ENCODE measurements around the gene GMPR2. TPM values are rescaled to one million over a fixed set of nuclear protein-coding genes. Genes with fewer than 3 reads are reported as not detected.

The GMPR2 gene
- polyA plus RNA-seq, 3 donors: 105 to 133 (median 125) TPM

DNA sequence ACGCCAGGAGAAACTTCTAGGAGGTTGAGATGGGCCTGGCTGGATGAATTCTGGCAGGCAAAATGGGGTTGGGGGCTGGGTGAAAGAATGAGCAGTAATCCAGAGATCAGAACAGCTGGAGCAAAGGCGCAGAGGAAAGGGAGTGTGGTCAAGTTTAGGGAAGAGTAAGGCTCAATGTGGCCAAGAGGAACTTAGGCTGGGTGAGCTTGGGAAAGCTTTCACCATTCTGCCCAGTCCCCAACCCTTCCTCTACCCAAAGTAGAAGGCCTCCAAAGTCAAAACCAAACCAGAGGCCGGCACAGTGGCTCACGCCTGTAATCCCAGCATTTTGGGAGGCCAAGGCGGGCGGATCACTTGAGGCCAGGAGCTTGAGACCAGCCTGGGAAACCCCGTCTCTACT, 48.9 kb downstream of the GMPR2 start:
- DNase-seq (ENCODE audit: low read depth in 3 of 3, low spot score in 2 of 3): no peak

DNA sequence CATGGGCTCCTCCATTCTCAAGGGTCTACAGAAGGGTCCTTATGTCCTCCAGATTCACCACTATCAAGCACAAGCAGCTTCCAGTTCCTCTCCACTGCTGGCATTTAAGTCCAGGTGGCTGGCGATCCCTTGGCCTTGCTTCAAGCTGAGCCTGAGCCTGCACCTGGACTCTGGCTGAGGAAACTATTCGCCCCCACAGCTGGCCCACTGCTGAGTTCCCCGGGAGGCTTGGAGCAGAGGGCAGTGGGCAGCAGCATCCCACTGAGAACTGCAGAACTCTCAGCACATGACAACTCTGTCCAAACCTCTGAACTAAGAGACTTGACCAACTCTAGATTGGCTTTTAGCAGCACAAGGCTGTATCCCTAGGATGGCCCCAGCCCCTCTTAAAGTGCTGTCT, 50.0 kb downstream of the GMPR2 start:
- no peak for DNase-seq (ENCODE audit: low read depth in 3 of 3, low spot score in 2 of 3)

DNA sequence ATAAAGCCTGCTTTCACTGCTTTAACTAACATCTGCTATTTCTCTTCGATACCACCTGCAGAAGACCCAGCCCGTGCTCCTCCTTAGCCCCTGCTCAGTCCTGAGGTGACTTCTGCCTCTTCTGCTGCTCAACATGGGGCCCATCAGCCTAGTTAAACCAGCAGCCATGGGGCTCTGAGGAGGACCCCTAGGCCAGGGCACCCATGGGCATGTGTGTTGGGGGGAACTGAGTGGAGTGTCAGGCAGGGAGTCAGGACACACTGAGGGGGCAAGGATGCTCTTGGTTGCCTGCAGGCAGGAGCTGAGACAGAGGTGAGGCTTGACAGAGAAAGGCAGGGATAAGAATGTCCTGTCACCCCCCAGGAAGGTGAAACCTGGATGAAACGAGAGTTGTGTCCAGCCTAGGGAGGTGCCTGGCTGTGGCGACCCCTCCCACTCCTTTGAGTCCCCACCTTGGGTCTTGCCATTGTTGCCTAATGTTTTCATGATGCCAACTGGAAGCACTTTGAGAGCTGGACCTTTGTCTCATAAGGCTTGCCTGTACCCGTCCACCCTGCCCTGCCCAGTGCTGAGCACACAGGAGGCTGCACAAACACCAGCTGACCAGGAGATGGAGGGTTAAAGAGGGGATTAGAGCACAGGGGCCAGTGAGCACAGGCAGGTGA, 51.2 kb downstream of the GMPR2 start:
- DNase-seq (ENCODE audit: low read depth in 3 of 3, low spot score in 2 of 3): no peak

DNA sequence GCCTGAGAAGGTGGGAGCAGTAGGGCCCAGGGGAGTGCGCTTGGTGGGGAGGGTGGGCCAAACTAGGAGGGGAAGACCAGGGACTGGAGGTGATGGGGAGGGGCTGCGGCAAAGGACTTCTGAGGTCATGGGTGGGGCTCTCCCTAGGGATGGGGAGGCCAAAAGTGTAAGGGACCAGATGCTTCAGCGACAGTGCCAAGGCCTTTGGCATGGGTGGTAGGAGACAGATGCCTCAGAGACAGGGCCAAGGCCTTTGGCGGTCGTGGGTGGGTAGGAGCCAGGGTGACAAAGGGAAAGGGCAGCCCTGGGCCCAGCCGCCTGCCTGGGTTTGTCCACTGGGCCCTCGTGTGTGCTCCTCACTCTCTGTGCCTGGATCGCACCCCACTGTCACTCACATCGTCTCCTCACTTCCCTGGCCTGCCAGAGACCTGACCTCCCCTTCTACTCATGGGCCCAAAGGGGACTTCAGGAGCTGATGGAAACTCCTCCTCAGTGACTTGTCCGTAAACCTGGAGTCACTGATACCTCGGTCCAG, 51.8 kb downstream of the GMPR2 start:
- DNase-seq (ENCODE audit: low read depth in 3 of 3, low spot score in 2 of 3): no peak

- no peak for DNase-seq (ENCODE audit: low read depth in 3 of 3, low spot score in 2 of 3)
These were observed 52.6 kb downstream of the GMPR2 start for GRCh38 chr14:24285351-24285750.

- DNase-seq (ENCODE audit: low read depth in 3 of 3, low spot score in 2 of 3): no peak
These were observed 54.3 kb downstream of the GMPR2 start for GRCh38 chr14:24286996-24287395.

Other genes starting within 250 kb of the GMPR2 start
- 10 to 100 TPM; 30.8 to 43.1 (median 37.2) TPM for gene DHRS4L2, start 244.0 kb upstream of the GMPR2 start, polyA plus RNA-seq (ENCODE audit: insufficient read length in 3 of 3)
- gene CARMIL3, start 180.9 kb upstream of the GMPR2 start, polyA plus RNA-seq (ENCODE audit: insufficient read length in 3 of 3): 1 to 10 TPM; 1.0 to 2.0 (median 1.4) TPM
- not detected for gene CPNE6, start 161.4 kb upstream of the GMPR2 start, polyA plus RNA-seq (ENCODE audit: insufficient read length in 3 of 3)
- 10 to 100 TPM; 25.5 to 32.6 (median 27.3) TPM for gene PCK2, start 138.6 kb upstream of the GMPR2 start, polyA plus RNA-seq (ENCODE audit: insufficient read length in 3 of 3)
- gene DCAF11, start 118.2 kb upstream of the GMPR2 start, polyA plus RNA-seq (ENCODE audit: insufficient read length in 3 of 3): 10 to 100 TPM; 75.4 to 83.3 (median 77.3) TPM
- gene NRL, start 118.0 kb upstream of the GMPR2 start, polyA plus RNA-seq (ENCODE audit: insufficient read length in 3 of 3): 1 to 10 TPM; 1.8 to 3.7 (median 2.9) TPM
- under 1 TPM; 0.68 to 0.86 (median 0.79) TPM for gene FITM1, start 102.3 kb upstream of the GMPR2 start, polyA plus RNA-seq (ENCODE audit: insufficient read length in 3 of 3)
- gene PSME1, start 96.7 kb upstream of the GMPR2 start, polyA plus RNA-seq (ENCODE audit: insufficient read length in 3 of 3): 100 to 1,000 TPM; 216 to 231 (median 224) TPM
- gene EMC9, start 91.3 kb upstream of the GMPR2 start, polyA plus RNA-seq (ENCODE audit: insufficient read length in 3 of 3): 10 to 100 TPM; 11.9 to 20.1 (median 15.3) TPM
- 100 to 1,000 TPM; 165 to 179 (median 171) TPM for gene PSME2, start 86.3 kb upstream of the GMPR2 start, polyA plus RNA-seq (ENCODE audit: insufficient read length in 3 of 3)
- gene RNF31, start 85.4 kb upstream of the GMPR2 start, polyA plus RNA-seq (ENCODE audit: insufficient read length in 3 of 3): 10 to 100 TPM; 41.5 to 46.9 (median 43.4) TPM
- gene IRF9, start 71.7 kb upstream of the GMPR2 start, polyA plus RNA-seq (ENCODE audit: insufficient read length in 3 of 3): 10 to 100 TPM; 56.8 to 60.1 (median 57.5) TPM
- gene REC8, start 60.8 kb upstream of the GMPR2 start, polyA plus RNA-seq (ENCODE audit: insufficient read length in 3 of 3): 10 to 100 TPM; 47.5 to 51.6 (median 50.0) TPM
- 10 to 100 TPM; 31.4 to 35.6 (median 33.1) TPM for gene IPO4, start 44.1 kb upstream of the GMPR2 start, polyA plus RNA-seq (ENCODE audit: insufficient read length in 3 of 3)
- 10 to 100 TPM; 36.9 to 40.9 (median 39.0) TPM for gene TM9SF1, start 37.5 kb upstream of the GMPR2 start, polyA plus RNA-seq (ENCODE audit: insufficient read length in 3 of 3)
- gene TSSK4, start 27.2 kb upstream of the GMPR2 start, polyA plus RNA-seq (ENCODE audit: insufficient read length in 3 of 3): 1 to 10 TPM; 3.2 to 4.1 (median 4.0) TPM
- 10 to 100 TPM; 50.7 to 61.2 (median 55.7) TPM for gene CHMP4A, start 19.4 kb upstream of the GMPR2 start, polyA plus RNA-seq (ENCODE audit: insufficient read length in 3 of 3)
- 10 to 100 TPM; 10.2 to 12.9 (median 12.5) TPM for gene MDP1, start 16.9 kb upstream of the GMPR2 start, polyA plus RNA-seq (ENCODE audit: insufficient read length in 3 of 3)
- gene NEDD8, start 562 bp upstream of the GMPR2 start, polyA plus RNA-seq (ENCODE audit: insufficient read length in 3 of 3): 100 to 1,000 TPM; 253 to 284 (median 266) TPM
- 10 to 100 TPM; 64.3 to 71.3 (median 67.3) TPM for gene TINF2, start 9.7 kb downstream of the GMPR2 start, polyA plus RNA-seq (ENCODE audit: insufficient read length in 3 of 3)
- gene TGM1, start 30.2 kb downstream of the GMPR2 start, polyA plus RNA-seq (ENCODE audit: insufficient read length in 3 of 3): 1 to 10 TPM; 1.2 to 1.9 (median 1.2) TPM
- 10 to 100 TPM; 18.2 to 19.0 (median 18.5) TPM for gene RABGGTA, start 38.7 kb downstream of the GMPR2 start, polyA plus RNA-seq (ENCODE audit: insufficient read length in 3 of 3)
- gene DHRS1, start 66.9 kb downstream of the GMPR2 start, polyA plus RNA-seq (ENCODE audit: insufficient read length in 3 of 3): 10 to 100 TPM; 38.6 to 45.5 (median 42.6) TPM
- gene NOP9, start 66.9 kb downstream of the GMPR2 start, polyA plus RNA-seq (ENCODE audit: insufficient read length in 3 of 3): 10 to 100 TPM; 26.2 to 26.6 (median 26.4) TPM
- 10 to 100 TPM; 28.5 to 29.4 (median 28.9) TPM for gene CIDEB, start 75.0 kb downstream of the GMPR2 start, polyA plus RNA-seq (ENCODE audit: insufficient read length in 3 of 3)
- 1 to 10 TPM; 1.8 to 2.2 (median 1.9) TPM for gene LTB4R2, start 77.2 kb downstream of the GMPR2 start, polyA plus RNA-seq (ENCODE audit: insufficient read length in 3 of 3)
- 1 to 10 TPM; 2.4 to 2.9 (median 2.9) TPM for gene LTB4R, start 78.6 kb downstream of the GMPR2 start, polyA plus RNA-seq (ENCODE audit: insufficient read length in 3 of 3)
- 10 to 100 TPM; 12.8 to 23.7 (median 17.2) TPM for gene ADCY4, start 102.1 kb downstream of the GMPR2 start, polyA plus RNA-seq (ENCODE audit: insufficient read length in 3 of 3)
- gene RIPK3, start 107.1 kb downstream of the GMPR2 start, polyA plus RNA-seq (ENCODE audit: insufficient read length in 3 of 3): 1 to 10 TPM; 2.3 to 3.6 (median 3.1) TPM
- 10 to 100 TPM; 45.0 to 50.5 (median 49.7) TPM for gene NFATC4, start 135.3 kb downstream of the GMPR2 start, polyA plus RNA-seq (ENCODE audit: insufficient read length in 3 of 3)
- 10 to 100 TPM; 40.3 to 47.7 (median 40.4) TPM for gene NYNRIN, start 166.1 kb downstream of the GMPR2 start, polyA plus RNA-seq (ENCODE audit: insufficient read length in 3 of 3)
- gene CBLN3, start 196.7 kb downstream of the GMPR2 start, polyA plus RNA-seq (ENCODE audit: insufficient read length in 3 of 3): 1 to 10 TPM; 2.2 to 3.0 (median 2.6) TPM
- 10 to 100 TPM; 41.0 to 42.4 (median 41.1) TPM for gene KHNYN, start 197.0 kb downstream of the GMPR2 start, polyA plus RNA-seq (ENCODE audit: insufficient read length in 3 of 3)
- 10 to 100 TPM; 49.7 to 54.8 (median 51.9) TPM for gene SDR39U1, start 209.8 kb downstream of the GMPR2 start, polyA plus RNA-seq (ENCODE audit: insufficient read length in 3 of 3)